Lower leg skin (tissue), 4 donors: ENCODE data around the gene NMNAT1. TPM values are rescaled to one million over a fixed set of nuclear protein-coding genes. Genes with fewer than 3 reads are reported as not detected.
"Not testable (repeated sequence)": the region's sequence is repeated elsewhere in the genome, so short reads cannot be mapped to it uniquely, and the experiment has no call there.

Source experiments
- DNase-seq, 2 donors: peaks; one replicate each; pipeline ENCODE4 v3.0.0-alpha.2; 2019; ENCODE audit warnings: low spot score in 2 of 2
- H3K4me3 ChIP-seq: fragments of 200-600 bp; sonication (generic); 2 replicates; pipeline ENCODE4 v1.5.1; 2017; ENCODE audit warnings: mild to moderate bottlenecking, low read depth; ENCODE audit not compliant: poor library complexity, severe bottlenecking
- CTCF ChIP-seq, 3 donors: fragments of 450-650 bp; IDR thresholded peaks; one replicate each; pipeline ENCODE4 v1.5.1; 2016; ENCODE audit warnings: antibody characterized with exemption in 3 of 3, mild to moderate bottlenecking in 3 of 3, moderate library complexity in 2 of 3
- POLR2A ChIP-seq, 2 donors: fragments of 450-650 bp; IDR thresholded peaks; one replicate each; pipeline ENCODE4 v1.6.1; 2016 to 2017; ENCODE audit warnings: antibody characterized with exemption in 2 of 2, mild to moderate bottlenecking in 1 of 2, moderate library complexity in 1 of 2
- WGBS, 2 donors: methylation state at CpG; one replicate each; pipeline ENCODE4 v1.1.5; 2018; 5-methylcytosine and 5-hydroxymethylcytosine counted together
- intact Hi-C: fragments of 100-400 bp; cut with DNase I; formaldehyde crosslinking; loops from one replicate; pipeline ENCODE4 v1.15.0; 2023; ENCODE audit warnings: low total_unique reads
- total RNA-seq, 4 donors: library from RNA; depleted of rRNA; stranded (reverse); fragments of >200 nt; gene quantifications; one replicate each; pipeline ENCODE4 v1.1.0, GENCODE V29; 2016

NMNAT1 gene
- total RNA-seq, 4 donors from 2014 or later = 3.2 to 8.2 (median 5.3) TPM

- TF ChIP-seq CTCF (IDR thresholded peaks at IDR 0.05) (no peak), POLR2A (IDR thresholded peaks at IDR 0.05) (no peak)
- intact Hi-C loops = no loop called here
- no peak overlapping the region for H3K4me3 ChIP-seq
- no peak for DNase-seq
Measured at GRCh38 chr1:10019561-10019960, 76.3 kb downstream of the NMNAT1 start.

GRCh38 chr1:10020086-10020485, 76.8 kb downstream of the NMNAT1 start:
- H3K4me3 ChIP-seq = no peak overlapping the region
- WGBS, 2 donors = 75 to 96% methylated on average over 3 of the region's 3 CpGs
- TF ChIP-seq CTCF (IDR thresholded peaks at IDR 0.05) (no peak), POLR2A (IDR thresholded peaks at IDR 0.05) (no peak)
- intact Hi-C loops = loop anchor here (10.0 kb wide), 1 partner anchor 65 kb away; no protein-coding TSS in a partner anchor
- DNase-seq = no peak

GRCh38 chr1:10020678-10021077, 77.4 kb downstream of the NMNAT1 start:
- WGBS, 2 donors = 43 to 71% methylated on average over 2 of the region's 2 CpGs
- not testable (repeated sequence) for DNase-seq, H3K4me3 ChIP-seq
- intact Hi-C loops = loop anchor here (10.0 kb wide), 1 partner anchor 66 kb away; no protein-coding TSS in a partner anchor

GRCh38 chr1:10021992-10022391, 78.7 kb downstream of the NMNAT1 start:
- DNase-seq, H3K4me3 ChIP-seq: not testable (repeated sequence)
- 84% methylated on average over 4 of the region's 4 CpGs for WGBS, 2 donors
- intact Hi-C loops = loop anchor here (10.0 kb wide), 1 partner anchor 67 kb away; no protein-coding TSS in a partner anchor

- no peak overlapping the region for H3K4me3 ChIP-seq
- no peak for DNase-seq
- intact Hi-C loops = loop anchor here (10.0 kb wide), 1 partner anchor 68 kb away; no protein-coding TSS in a partner anchor
- TF ChIP-seq POLR2A (IDR thresholded peaks at IDR 0.05) (no peak), CTCF (IDR thresholded peaks at IDR 0.05) (no peak)
- WGBS, 2 donors = 90 to 93% methylated on average over 7 of the region's 7 CpGs
Measured at GRCh38 chr1:10022656-10023055, 79.4 kb downstream of the NMNAT1 start.

GRCh38 chr1:10025354-10025753, 82.1 kb downstream of the NMNAT1 start:
- DNase-seq = no peak
- TF ChIP-seq CTCF (IDR thresholded peaks at IDR 0.05) (no peak), POLR2A (IDR thresholded peaks at IDR 0.05) (no peak)
- intact Hi-C loops = loop anchor here (10.0 kb wide), 1 partner anchor 71 kb away; no protein-coding TSS in a partner anchor
- 80 to 83% methylated on average over 2 of the region's 2 CpGs for WGBS, 2 donors
- no peak overlapping the region for H3K4me3 ChIP-seq

- H3K4me3 ChIP-seq = no peak overlapping the region
- DNase-seq = no peak
- intact Hi-C loops = loop anchor here (10.0 kb wide), 1 partner anchor 72 kb away; no protein-coding TSS in a partner anchor
- TF ChIP-seq POLR2A (IDR thresholded peaks at IDR 0.05) (no peak), CTCF (IDR thresholded peaks at IDR 0.05) (no peak)
Measured at GRCh38 chr1:10027027-10027426, 83.8 kb downstream of the NMNAT1 start.

- not testable (repeated sequence) for DNase-seq, H3K4me3 ChIP-seq
- intact Hi-C loops = loop anchor here (10.0 kb wide), 1 partner anchor 74 kb away; no protein-coding TSS in a partner anchor
- WGBS, 2 donors = 73 to 82% methylated on average over 8 to 9 of the region's 24 CpGs
Measured at GRCh38 chr1:10028956-10029500, 85.8 kb downstream of the NMNAT1 start.
